Vagina (tissue), 2 donors: ENCODE results near the gene LRTM1. TPM values are rescaled to one million over a fixed set of nuclear protein-coding genes. Genes with fewer than 3 reads are reported as not detected.

Source experiments
- DNase-seq, 2 donors: peaks; one replicate each; pipeline ENCODE4 v3.0.0-alpha.2; 2017; ENCODE audit errors: extremely low spot score in 2 of 2
- H3K27ac ChIP-seq: fragments of 200-600 bp; sonication (generic); one replicate; pipeline ENCODE4 v1.5.1; 2019
- H3K27me3 ChIP-seq: fragments of 200-600 bp; sonication (generic); one replicate; pipeline ENCODE4 v1.5.1; 2019
- H3K36me3 ChIP-seq, 2 donors: fragments of 200-600 bp; sonication (generic); one replicate each; pipeline ENCODE4 v1.5.1; 2017 to 2019
- H3K4me1 ChIP-seq: fragments of 200-600 bp; sonication (generic); one replicate; pipeline ENCODE4 v1.5.1; 2019
- H3K4me3 ChIP-seq, 2 donors: fragments of 200-600 bp; sonication (generic); 1 replicate in 1 of 2; 2 replicates in 1 of 2; pipeline ENCODE4 v1.5.1; 2016 to 2019
- H3K9me3 ChIP-seq: fragments of 200-600 bp; sonication (generic); one replicate; pipeline ENCODE4 v1.5.1; 2019
- CTCF ChIP-seq, 3 experiments: fragments of 450-650 bp in 2 of 3; fragments of 200-600 bp in 1 of 3; sonication (generic) in 1 of 3; IDR thresholded peaks; one replicate each; pipeline ENCODE4 v1.5.1; 2017 to 2019; ENCODE audit warnings: antibody characterized with exemption in 3 of 3, mild to moderate bottlenecking in 2 of 3, moderate library complexity in 2 of 3
- POLR2A ChIP-seq, 2 donors: fragments of 450-650 bp; IDR thresholded peaks; one replicate each; pipeline ENCODE4 v1.6.1; 2017; ENCODE audit warnings: antibody characterized with exemption in 2 of 2, mild to moderate bottlenecking in 2 of 2, moderate library complexity in 2 of 2
- POLR2AphosphoS5 ChIP-seq, 2 donors: sonication (generic); formaldehyde crosslinking; IDR thresholded peaks; one replicate each; pipeline ENCODE4 v1.9.0; 2017; ENCODE audit warnings: antibody characterized with exemption in 2 of 2, mild to moderate bottlenecking in 2 of 2, low read depth in 1 of 2; ENCODE audit not compliant: insufficient read depth in 1 of 2
- intact Hi-C: fragments of 100-400 bp; cut with DNase I; formaldehyde crosslinking; loops from one replicate; pipeline ENCODE4 v1.15.1; 2023
- total RNA-seq: library from RNA; depleted of rRNA; stranded (reverse); fragments of >200 nt; gene quantifications from one replicate; pipeline ENCODE4 v1.2.3, GENCODE V29; 2016

The LRTM1 gene
- total RNA-seq, 1 donor from 2014 or later, result not detected

- TF ChIP-seq POLR2AphosphoS5 (IDR thresholded peaks at IDR 0.05; ENCODE audit: insufficient read depth in 1 of 2, low read depth in 1 of 2) (no peak), POLR2A (IDR thresholded peaks at IDR 0.05) (no peak), CTCF (IDR thresholded peaks at IDR 0.05) (no peak)
- no peaks in the 10 kb centered on the region for H3K9me3 ChIP-seq
- H3K27ac ChIP-seq, result no peak overlapping the region
- DNase-seq, result no peak
- no peaks in the 10 kb centered on the region for H3K36me3 ChIP-seq
- H3K27me3 ChIP-seq, result no peaks in the 10 kb centered on the region
- no peak overlapping the region for H3K4me3 ChIP-seq
- intact Hi-C loops, result no loop called here
- H3K4me1 ChIP-seq, result peaks cover 6% of the 10 kb centered on the region
Observed at GRCh38 chr3:54876694-54877093, 51.2 kb downstream of the LRTM1 start.

- Histone ChIP-seq H3K27ac (no peak overlapping the region), H3K36me3 (no peaks in the 10 kb centered on the region), H3K4me1 (no peaks in the 10 kb centered on the region), H3K4me3 (no peak overlapping the region), H3K9me3 (no peaks in the 10 kb centered on the region), H3K27me3 (no peaks in the 10 kb centered on the region)
- intact Hi-C loops, result no loop called here
- TF ChIP-seq POLR2AphosphoS5 (IDR thresholded peaks at IDR 0.05; ENCODE audit: insufficient read depth in 1 of 2, low read depth in 1 of 2) (no peak), CTCF (IDR thresholded peaks at IDR 0.05) (no peak), POLR2A (IDR thresholded peaks at IDR 0.05) (no peak)
- no peak for DNase-seq
Observed at GRCh38 chr3:54875596-54876268, 52.1 kb downstream of the LRTM1 start.

GRCh38 chr3:54874816-54875556 lies 52.9 kb downstream of the LRTM1 start:
- Histone ChIP-seq H3K4me1 (no peaks in the 10 kb centered on the region), H3K36me3 (no peaks in the 10 kb centered on the region), H3K4me3 (no peak overlapping the region), H3K9me3 (no peaks in the 10 kb centered on the region), H3K27me3 (no peaks in the 10 kb centered on the region), H3K27ac (no peak overlapping the region)
- no peak for DNase-seq
- TF ChIP-seq POLR2A (IDR thresholded peaks at IDR 0.05) (no peak), POLR2AphosphoS5 (IDR thresholded peaks at IDR 0.05; ENCODE audit: insufficient read depth in 1 of 2, low read depth in 1 of 2) (no peak), CTCF (IDR thresholded peaks at IDR 0.05) (no peak)
- intact Hi-C loops, result no loop called here

- Histone ChIP-seq H3K4me1 (no peaks in the 10 kb centered on the region), H3K27ac (no peak overlapping the region), H3K36me3 (no peaks in the 10 kb centered on the region), H3K4me3 (no peak overlapping the region), H3K9me3 (no peaks in the 10 kb centered on the region), H3K27me3 (no peaks in the 10 kb centered on the region)
- DNase-seq, result no peak
- intact Hi-C loops, result no loop called here
- TF ChIP-seq POLR2A (IDR thresholded peaks at IDR 0.05), result no peak
- no peak for TF ChIP-seq CTCF (IDR thresholded peaks at IDR 0.05)
- no peak for TF ChIP-seq POLR2AphosphoS5 (IDR thresholded peaks at IDR 0.05; ENCODE audit: insufficient read depth in 1 of 2, low read depth in 1 of 2)
Observed at GRCh38 chr3:54873059-54874010, 54.5 kb downstream of the LRTM1 start.
